ES-I3 (cell line): ENCODE results near the gene OSBPL6.
"Not testable (repeated sequence)": the region's sequence is repeated elsewhere in the genome, so short reads cannot be mapped to it uniquely, and the experiment has no call there.

Experiments used
- H3K36me3 ChIP-seq: 2 replicates; pipeline ENCODE4 v1.6.1; 2013; ENCODE audit warnings: mild to moderate bottlenecking, low read length, control low read depth, moderate library complexity; ENCODE audit not compliant: insufficient read depth
- H3K4me1 ChIP-seq: 2 replicates; pipeline ENCODE4 v1.6.1; 2013; ENCODE audit warnings: mild to moderate bottlenecking, control low read depth, low read length; ENCODE audit not compliant: insufficient read depth
- H3K9ac ChIP-seq: 2 replicates; pipeline ENCODE4 v1.6.1; 2013; ENCODE audit warnings: low read depth, mild to moderate bottlenecking, low read length, moderate library complexity
- H3K9me3 ChIP-seq: 2 replicates; pipeline ENCODE4 v1.6.1; 2013; ENCODE audit warnings: mild to moderate bottlenecking, low read length, moderate library complexity; ENCODE audit not compliant: control insufficient read depth, insufficient read depth

Gene OSBPL6

DNA sequence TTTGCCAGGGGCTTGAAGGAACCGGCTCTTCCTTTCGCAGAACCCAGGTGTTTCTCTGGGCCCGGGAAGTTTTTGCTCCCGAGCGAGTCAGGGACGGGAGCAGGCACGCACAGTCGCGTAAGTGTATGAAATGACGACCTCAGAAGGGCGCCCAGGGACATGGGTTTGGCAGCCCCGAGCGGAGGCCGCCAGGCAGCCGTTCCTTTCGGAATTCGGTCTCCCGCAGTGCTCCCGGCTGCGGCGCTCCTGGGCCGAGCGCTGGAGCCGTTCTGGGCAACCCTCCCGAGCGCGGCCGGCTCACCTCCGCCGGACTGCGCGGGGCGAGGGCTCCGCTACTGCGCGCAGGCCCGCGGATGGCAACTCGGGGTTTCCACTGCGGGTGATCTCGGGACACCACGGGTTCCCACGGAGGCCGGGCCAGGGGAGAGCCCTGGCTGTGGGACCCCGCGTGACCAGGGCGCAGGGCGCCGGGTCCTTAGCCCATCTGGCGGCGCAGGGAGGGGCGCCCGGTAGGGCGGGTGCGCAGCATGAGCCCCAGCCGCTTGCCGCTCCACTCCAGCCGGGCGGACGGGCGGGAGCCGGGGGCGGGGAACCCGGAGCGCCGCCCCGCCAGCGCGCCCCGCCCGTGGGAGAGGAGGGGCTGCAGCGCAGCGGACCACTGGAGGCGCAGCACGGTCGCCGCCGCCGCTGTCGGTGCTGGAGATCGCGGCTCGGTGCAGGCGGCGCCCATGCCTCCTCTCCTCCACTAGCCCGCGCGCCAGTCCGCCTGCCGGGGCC lies at the start of gene OSBPL6:
Gene OSBPL6 (plus strand): TSS at position 690 of the 777 bp plus-strand sequence. CDS start 111,673 bp downstream, outside the sequence.
- no peaks in the 10 kb centered on the region for H3K9me3 ChIP-seq
- H3K4me1 ChIP-seq: peaks cover 4% of the 10 kb centered on the region; the same call in 1 of the 2 replicates
- no peaks in the 10 kb centered on the region for H3K36me3 ChIP-seq
- peak within 1 kb of the TSS; percentile 81 for H3K9ac ChIP-seq

- Histone ChIP-seq H3K4me1 (no peaks in the 10 kb centered on the region), H3K9me3 (no peaks in the 10 kb centered on the region), H3K9ac (no peak overlapping the region), H3K36me3 (no peaks in the 10 kb centered on the region)
Observed at GRCh38 chr2:178152033-178152432, 42.3 kb upstream of the OSBPL6 start.

DNA sequence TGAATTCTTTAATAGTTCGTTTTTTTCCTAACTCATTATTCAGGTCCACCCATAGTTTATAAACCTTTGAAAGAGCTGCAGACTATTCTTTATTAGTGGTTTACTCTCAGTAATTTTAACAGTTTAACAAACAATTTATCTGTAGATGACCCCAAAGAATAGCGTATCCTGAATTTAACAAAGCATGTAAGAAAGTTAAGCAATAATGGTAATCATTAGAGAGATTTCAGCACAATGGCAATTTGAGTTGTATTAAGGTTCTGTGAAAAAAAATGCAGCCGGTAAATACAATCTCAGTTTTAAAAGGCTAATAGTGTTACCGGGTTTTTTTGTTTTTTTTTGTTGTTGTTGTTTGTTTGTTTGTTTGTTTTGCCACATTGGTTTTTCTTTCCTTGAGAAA lies 41.8 kb upstream of the OSBPL6 start:
- no peak overlapping the region for H3K9ac ChIP-seq

DNA sequence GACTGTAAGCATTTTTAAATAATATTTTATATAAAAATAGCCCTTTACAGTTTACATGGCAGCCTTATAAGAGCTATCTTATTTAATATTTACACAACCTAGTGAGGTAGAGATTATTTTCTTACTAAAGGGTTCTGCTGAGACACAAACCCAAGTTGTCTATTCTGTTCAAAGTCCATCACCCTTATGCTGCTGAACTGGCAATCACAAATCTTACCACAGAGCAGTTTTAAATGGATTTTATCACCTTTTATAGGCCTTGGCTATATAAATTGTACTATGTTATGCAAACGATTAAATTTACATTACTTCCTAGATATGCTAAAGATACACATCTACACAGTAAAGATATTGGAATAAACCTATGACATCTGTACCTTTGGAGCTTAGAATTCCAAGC lies 41.3 kb upstream of the OSBPL6 start:
- Histone ChIP-seq H3K9ac (no peak overlapping the region), H3K36me3 (no peaks in the 10 kb centered on the region), H3K4me1 (no peaks in the 10 kb centered on the region), H3K9me3 (no peaks in the 10 kb centered on the region)

More for the DNA sequence above, 41.8 kb upstream of the OSBPL6 start:
- H3K36me3 ChIP-seq: no peaks in the 10 kb centered on the region
- no peaks in the 10 kb centered on the region for H3K9me3 ChIP-seq
- no peaks in the 10 kb centered on the region for H3K4me1 ChIP-seq

DNA sequence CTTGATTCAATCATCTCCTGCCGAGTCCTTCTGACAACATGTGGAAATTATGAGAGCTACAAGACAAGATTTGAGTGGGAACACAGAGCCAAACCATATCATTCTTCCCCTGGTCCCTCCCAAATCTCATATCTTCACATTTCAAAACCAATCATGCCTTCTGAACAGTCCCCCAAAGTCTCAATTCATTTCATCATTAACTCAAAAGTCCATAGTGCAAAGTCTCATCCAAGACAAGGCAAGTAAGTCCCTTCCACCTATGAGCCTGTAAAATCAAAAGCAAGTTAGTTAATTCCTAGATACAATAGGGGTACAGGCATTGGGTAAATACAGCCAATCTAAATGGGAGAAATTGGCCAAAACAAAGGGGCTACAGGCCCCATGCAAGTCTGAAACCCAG lies 40.4 kb upstream of the OSBPL6 start:
- not testable (repeated sequence) for H3K9ac ChIP-seq, H3K9me3 ChIP-seq, H3K4me1 ChIP-seq, H3K36me3 ChIP-seq

DNA sequence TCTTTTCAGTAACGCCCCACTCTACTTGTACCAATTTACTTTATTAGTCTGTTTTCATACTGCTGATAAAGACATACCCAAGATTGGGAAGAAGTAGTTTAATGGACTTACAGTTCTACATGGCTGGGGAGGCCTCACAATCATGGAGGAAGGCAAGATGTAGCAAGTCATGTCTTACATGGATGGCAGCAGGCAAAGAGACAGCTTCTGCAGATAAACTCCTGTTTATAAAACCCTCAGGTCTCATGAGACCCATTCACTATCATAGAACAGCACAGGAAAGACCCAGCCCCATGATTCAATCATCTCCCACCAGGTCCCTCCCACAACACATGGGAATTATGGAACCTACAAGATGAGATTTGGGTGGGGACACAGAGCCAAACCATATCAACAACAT lies 38.8 kb upstream of the OSBPL6 start:
- Histone ChIP-seq H3K36me3 (no peaks in the 10 kb centered on the region), H3K9me3 (no peaks in the 10 kb centered on the region), H3K4me1 (no peaks in the 10 kb centered on the region), H3K9ac (no peak overlapping the region)

- H3K9ac ChIP-seq: no peak overlapping the region
- H3K9me3 ChIP-seq: no peaks in the 10 kb centered on the region
- no peaks in the 10 kb centered on the region for H3K4me1 ChIP-seq
- no peaks in the 10 kb centered on the region for H3K36me3 ChIP-seq
Observed at GRCh38 chr2:178157574-178157973, 36.7 kb upstream of the OSBPL6 start.

DNA sequence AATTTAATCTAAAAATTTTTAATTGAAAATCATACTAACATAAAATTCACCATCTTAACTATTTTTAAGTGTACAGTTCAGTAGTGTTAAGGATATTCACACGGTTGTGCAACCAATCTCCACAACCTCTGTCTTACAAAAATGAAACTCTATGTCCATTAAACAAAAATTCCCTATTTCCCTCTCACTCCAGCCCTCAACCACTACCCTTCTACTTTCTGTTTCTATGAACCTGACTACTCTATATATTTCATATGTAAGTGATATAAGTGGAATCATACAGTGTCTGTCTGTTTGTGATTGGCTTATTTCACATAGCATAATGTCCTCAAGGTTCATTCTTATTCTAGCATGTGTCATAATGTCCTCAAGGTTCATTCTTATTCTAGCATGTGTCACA lies 34.3 kb upstream of the OSBPL6 start:
- 0 out of 2 replicates have a peak, but pooled peaks cover 3% of the 10 kb centered on the region for H3K4me1 ChIP-seq
- no peaks in the 10 kb centered on the region for H3K36me3 ChIP-seq
- no peaks in the 10 kb centered on the region for H3K9me3 ChIP-seq
- H3K9ac ChIP-seq: no peak overlapping the region

- 0 out of 2 replicates have a peak, but pooled peaks cover 3% of the 10 kb centered on the region for H3K4me1 ChIP-seq
- no peaks in the 10 kb centered on the region for H3K36me3 ChIP-seq
- no peak overlapping the region for H3K9ac ChIP-seq
- no peaks in the 10 kb centered on the region for H3K9me3 ChIP-seq
Observed at GRCh38 chr2:178160601-178161000, 33.7 kb upstream of the OSBPL6 start.

DNA sequence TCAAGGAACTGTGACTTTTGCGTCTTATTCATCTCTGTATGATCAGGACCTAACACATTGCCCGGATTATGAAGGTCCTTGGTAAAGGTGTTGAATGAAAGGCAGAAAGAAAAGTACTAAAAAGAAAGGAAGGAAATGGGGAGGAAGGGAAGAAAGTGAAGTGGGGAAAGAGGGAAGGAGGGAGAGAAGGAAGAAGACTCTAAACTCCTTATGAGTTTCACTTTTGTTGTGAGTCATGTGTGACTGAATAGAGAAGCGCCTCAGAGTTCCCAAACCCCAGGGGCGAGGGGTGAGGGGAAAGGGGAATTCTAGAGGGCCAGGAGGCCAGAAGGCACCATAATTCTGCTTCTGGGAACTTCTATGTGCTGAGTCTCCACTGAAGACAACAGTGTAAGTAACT lies 30.9 kb upstream of the OSBPL6 start:
- no peaks in the 10 kb centered on the region for H3K9me3 ChIP-seq
- H3K36me3 ChIP-seq: no peaks in the 10 kb centered on the region
- H3K9ac ChIP-seq: no peak overlapping the region
- 0 out of 2 replicates have a peak, but pooled peaks cover 3% of the 10 kb centered on the region for H3K4me1 ChIP-seq

- Histone ChIP-seq H3K9ac (no peak overlapping the region), H3K36me3 (no peaks in the 10 kb centered on the region), H3K4me1 (0 out of 2 replicates have a peak, but pooled peaks cover 3% of the 10 kb centered on the region), H3K9me3 (no peaks in the 10 kb centered on the region)
Observed at GRCh38 chr2:178163911-178164310, 30.4 kb upstream of the OSBPL6 start.

GRCh38 chr2:178173657-178174056 lies 20.7 kb upstream of the OSBPL6 start:
- H3K36me3 ChIP-seq: no peaks in the 10 kb centered on the region
- H3K4me1 ChIP-seq: no peaks in the 10 kb centered on the region
- H3K9ac ChIP-seq: no peak overlapping the region
- no peaks in the 10 kb centered on the region for H3K9me3 ChIP-seq

- Histone ChIP-seq H3K4me1 (no peaks in the 10 kb centered on the region), H3K9me3 (no peaks in the 10 kb centered on the region), H3K9ac (no peak overlapping the region), H3K36me3 (no peaks in the 10 kb centered on the region)
Observed at GRCh38 chr2:178177066-178177679, 17.1 kb upstream of the OSBPL6 start.

DNA sequence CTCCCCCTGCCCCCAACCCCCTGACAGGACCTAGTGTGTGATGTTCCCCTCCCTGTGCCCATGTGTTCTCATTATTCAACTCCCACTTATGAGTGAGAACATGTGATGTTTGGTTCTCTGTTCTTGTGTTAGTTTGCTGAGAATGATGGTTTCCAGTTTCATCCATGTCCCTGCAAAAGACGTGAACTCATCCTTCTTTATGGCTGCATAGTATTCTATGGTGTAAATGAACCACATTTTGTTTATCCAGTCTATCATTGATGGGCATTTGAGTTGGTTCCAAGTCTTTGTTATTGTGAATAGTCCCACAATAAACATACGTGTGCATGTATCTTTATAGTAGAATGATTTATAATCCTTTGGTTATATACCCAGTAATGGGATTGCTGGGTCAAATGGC lies 13.7 kb upstream of the OSBPL6 start:
- not testable (repeated sequence) for H3K9ac ChIP-seq, H3K36me3 ChIP-seq, H3K9me3 ChIP-seq, H3K4me1 ChIP-seq

DNA sequence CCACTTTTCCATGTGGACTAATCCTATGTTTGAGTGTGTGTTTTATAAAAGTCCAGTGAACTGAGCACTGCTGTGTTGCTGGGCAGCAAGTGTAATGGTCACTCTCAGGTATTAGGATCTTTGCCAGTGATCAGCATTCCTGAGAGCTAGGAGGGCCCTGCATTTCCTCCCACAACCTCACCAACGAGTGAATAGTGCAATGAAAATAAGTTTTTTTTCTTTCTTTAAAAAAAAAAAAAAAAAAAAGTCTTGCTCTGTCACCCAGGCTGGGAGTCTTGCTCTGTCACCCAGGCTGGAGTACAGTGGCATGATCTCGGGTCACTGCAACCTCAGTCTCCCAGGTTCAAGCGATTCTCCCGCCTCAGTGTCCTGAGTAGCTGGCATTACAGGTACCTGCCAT lies 6.5 kb upstream of the OSBPL6 start:
- H3K4me1 ChIP-seq: no peaks in the 10 kb centered on the region
- no peak overlapping the region for H3K9ac ChIP-seq
- H3K9me3 ChIP-seq: no peaks in the 10 kb centered on the region
- no peaks in the 10 kb centered on the region for H3K36me3 ChIP-seq
